ENCODE results near the gene MRPL48.

GRCh38 chr11:73747762-73748161 is 39.9 kb upstream of the MRPL48 start:
- TF ChIP-seq POU2F2 (IDR thresholded peaks at IDR 0.05; ENCODE audit: low read depth, low read length) (no peak), TAF1 (IDR thresholded peaks at IDR 0.05; ENCODE audit: low read depth, low read length) (no peak), POLR2A (IDR thresholded peaks at IDR 0.05; ENCODE audit: low read depth, low read length) (no peak), POLR2AphosphoS5 (IDR thresholded peaks at IDR 0.05; ENCODE audit: low read depth, low read length) (no peak), SPI1 (IDR thresholded peaks at IDR 0.05; ENCODE audit: low read depth, low read length) (no peak)
